Anterior cingulate cortex (tissue), 58 donors: ENCODE measurements around the gene ARHGAP10.

ENCODE experiments used
- DNase-seq, 58 donors: peaks; one replicate each; lab custom pipeline; 2025; lab: John Stamatoyannopoulos, UW

The ARHGAP10 gene

DNA sequence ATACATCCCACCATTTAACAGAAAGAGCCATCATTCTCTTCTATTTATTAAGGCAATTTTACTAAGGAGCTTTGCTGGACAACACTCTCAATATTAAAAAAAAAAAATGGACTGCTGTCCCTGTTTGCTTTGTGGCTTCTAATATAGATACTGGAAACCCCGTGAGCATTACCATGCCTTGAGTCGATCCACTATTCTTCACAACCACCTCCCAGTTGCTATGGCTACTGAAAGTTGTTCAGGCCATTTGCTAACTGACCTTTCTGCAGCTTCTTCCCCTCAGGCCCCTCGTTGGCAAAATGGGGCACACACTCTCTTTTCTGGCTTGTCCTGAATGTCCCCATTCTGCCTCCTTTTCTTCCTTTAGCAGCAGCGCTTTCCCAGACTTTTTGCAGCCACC, 369.9 kb downstream of the ARHGAP10 start:
- DNase-seq, result no peak

DNA sequence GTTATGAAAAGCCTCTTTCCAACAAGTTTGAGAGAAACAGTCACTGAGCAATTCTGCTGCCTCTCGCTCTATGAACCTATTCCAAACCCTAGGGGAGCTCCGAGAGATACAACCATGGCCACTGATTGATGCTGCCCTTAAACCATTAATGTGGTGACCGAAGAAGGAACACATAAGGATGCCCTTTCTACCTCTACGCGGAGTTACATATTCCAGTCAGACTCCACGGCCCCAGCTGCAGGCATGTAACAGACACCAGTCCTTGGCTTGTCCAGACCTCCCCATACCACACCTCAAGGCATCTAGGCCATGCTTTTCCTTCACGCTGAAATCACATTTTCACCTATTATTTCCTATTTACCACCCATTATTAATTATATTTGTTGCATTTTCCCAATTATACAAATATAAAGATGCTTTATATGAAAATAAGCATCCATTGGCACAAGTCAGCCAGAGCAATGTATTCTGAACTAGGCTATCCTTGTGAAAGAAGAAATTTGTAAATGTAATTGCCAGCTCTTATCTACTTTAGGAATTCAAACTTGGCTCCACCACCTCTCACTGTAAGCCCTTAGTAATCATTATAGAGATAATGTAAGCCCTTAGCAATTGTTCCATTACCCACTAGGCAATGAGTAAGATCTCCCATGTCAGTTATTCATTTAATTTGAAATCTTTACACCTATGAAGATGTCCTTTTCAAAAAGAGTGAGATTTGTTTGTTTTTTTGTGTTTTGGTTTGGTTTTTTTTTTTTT, 371.9 kb downstream of the ARHGAP10 start:
- DNase-seq, result no peak

DNA sequence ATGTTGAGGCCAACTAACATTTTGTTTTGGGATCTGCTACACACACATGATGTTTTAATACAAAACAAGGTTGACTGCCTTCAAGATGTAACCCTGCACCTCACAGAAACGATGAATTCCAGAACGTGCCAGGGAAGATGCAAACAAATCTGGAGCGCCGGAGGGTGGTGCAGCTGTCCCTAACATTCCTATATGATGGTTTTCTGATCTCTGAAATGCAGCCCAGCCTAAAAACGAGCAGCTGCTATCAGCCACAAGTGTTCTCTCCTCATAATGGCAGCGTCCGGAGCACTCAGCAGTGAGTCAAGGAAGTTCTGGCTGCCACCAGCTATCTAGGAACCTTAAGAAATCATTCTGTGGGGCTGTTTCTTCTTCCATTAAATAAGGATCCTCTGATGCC, 376.9 kb downstream of the ARHGAP10 start:
- DNase-seq, result no peak

GRCh38 chr4:148109216-148109615, 377.3 kb downstream of the ARHGAP10 start:
- DNase-seq, result no peak

DNA sequence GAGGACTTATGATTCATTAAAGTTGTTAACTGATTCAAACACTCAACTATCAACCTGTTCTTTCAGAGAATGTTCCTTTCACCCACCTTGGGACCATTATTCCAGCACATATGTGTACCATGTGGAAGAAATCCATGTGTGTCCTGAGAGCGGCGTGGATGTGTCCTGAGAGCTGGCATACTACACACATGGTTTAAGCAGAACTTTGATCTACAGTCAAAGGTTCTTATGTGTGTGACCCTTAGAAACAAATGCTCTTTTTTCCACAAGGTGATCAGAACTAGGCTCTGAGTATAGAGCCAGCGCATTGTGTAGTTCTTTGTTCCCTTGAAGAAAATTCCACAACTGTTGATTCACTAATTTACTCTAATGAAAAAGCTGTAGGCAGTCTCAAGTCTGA, 378.3 kb downstream of the ARHGAP10 start:
- no peak for DNase-seq

- DNase-seq, result peak in 1 of 58 donors; percentile 7
Observed at GRCh38 chr4:148112231-148112982, 380.5 kb downstream of the ARHGAP10 start.

GRCh38 chr4:148114436-148114835, 382.5 kb downstream of the ARHGAP10 start:
- no peak for DNase-seq

DNA sequence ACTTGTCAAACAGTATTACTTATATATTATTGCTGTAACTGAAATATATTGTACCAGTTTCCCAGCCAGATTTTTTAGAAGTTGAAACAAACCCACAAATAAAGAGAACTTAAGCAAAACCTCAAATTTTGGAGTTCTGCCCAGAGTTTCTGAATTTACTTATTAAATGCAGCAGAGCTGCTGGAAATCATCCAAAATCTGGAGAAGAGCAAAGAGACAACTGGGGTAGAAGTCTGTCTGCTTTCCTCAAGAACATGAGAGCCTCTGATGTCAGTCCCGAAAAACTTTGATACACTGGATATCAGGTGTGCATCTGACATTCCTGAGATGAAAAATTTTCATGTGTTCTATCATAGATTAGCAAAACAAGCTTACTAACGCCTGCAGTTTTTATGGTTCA, 384.4 kb downstream of the ARHGAP10 start:
- DNase-seq, result peak in 2 of 58 donors; percentile 12 to 14

- no peak for DNase-seq
Observed at GRCh38 chr4:148116969-148117368, 385.1 kb downstream of the ARHGAP10 start.

- no peak for DNase-seq
Observed at GRCh38 chr4:148118179-148118578, 386.3 kb downstream of the ARHGAP10 start.

- DNase-seq, result no peak
Observed at GRCh38 chr4:148118633-148119032, 386.7 kb downstream of the ARHGAP10 start.

GRCh38 chr4:148120216-148120615, 388.3 kb downstream of the ARHGAP10 start:
- DNase-seq, result no peak
